Stimulated activated naive B cell treated with anti-CD40 and anti-IgM and Interleukin-4, amounts not matched to agents 10 μg/mL and 1 μg/mL and 100 μg/mL, for 72 hours (primary cell): ENCODE results near the gene ATF5.
"Not testable (repeated sequence)": the region's sequence is repeated elsewhere in the genome, so short reads cannot be mapped to it uniquely, and the experiment has no call there.

Experiments
- ATAC-seq, 2 donors: fragments of 150-1000 bp; cut with Tn5 transposase; replicated peaks; 2 replicates each; pipeline ENCODE4 v1.10.0; 2021; ENCODE audit warnings: moderate library complexity in 1 of 2
- DNase-seq: peaks from one replicate; pipeline ENCODE4 v3.0.0; 2021
- H3K27ac Mint-ChIP-seq: one replicate; pipeline ENCODE4 v1.8.0; 2022; ENCODE audit warnings: mild to moderate bottlenecking, mixed read lengths
- H3K27me3 Mint-ChIP-seq, 2 donors: one replicate each; pipeline ENCODE4 v1.8.0; 2022; ENCODE audit warnings: mixed read lengths in 2 of 2
- H3K36me3 Mint-ChIP-seq, 2 donors: one replicate each; pipeline ENCODE4 v1.8.0; 2022; ENCODE audit warnings: mixed read lengths in 2 of 2, mild to moderate bottlenecking in 1 of 2
- H3K4me1 Mint-ChIP-seq, 2 donors: one replicate each; pipeline ENCODE4 v1.8.0; 2022; ENCODE audit warnings: mixed read lengths in 2 of 2, mild to moderate bottlenecking in 1 of 2
- H3K4me3 Mint-ChIP-seq, 2 donors: one replicate each; pipeline ENCODE4 v1.8.0; 2022; ENCODE audit warnings: mild to moderate bottlenecking in 2 of 2, mixed read lengths in 2 of 2, moderate library complexity in 1 of 2
- H3K9me3 Mint-ChIP-seq, 2 donors: one replicate each; pipeline ENCODE4 v1.8.0; 2022; ENCODE audit warnings: mixed read lengths in 2 of 2, mild to moderate bottlenecking in 1 of 2

Gene ATF5

DNA sequence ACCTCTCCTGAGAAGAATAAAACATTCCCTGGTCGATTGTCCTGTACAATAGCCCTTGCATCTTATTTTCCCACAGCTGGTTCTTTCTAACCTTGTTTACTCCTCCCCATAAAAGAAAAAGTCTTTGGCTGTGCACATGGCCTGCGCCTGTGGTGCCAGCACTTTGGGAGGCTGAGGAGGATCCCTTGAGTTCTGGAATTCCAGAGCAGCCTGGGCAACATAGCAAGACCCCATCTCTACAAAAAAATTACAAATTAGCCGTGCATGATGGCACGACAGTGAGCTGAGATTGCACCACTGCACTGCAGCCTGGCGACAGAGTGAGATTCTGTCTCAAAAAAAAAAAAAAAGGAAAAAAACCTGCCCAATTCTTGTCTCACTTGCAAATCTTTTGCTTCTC is 7.5 kb downstream of the ATF5 start:
- DNase-seq (no peak), ATAC-seq (no peak)
- Mint-ChIP-seq H3K27me3 (peaks cover 13 to 14% of the 10 kb centered on the region in 2 donors), H3K36me3 (peaks cover 21 to 26% of the 10 kb centered on the region in 2 donors), H3K27ac (no peak overlapping the region), H3K4me1 (peaks cover 20 to 43% of the 10 kb centered on the region in 2 donors), H3K4me3 (no peak overlapping the region), H3K9me3 (peaks cover 5 to 9% of the 10 kb centered on the region in 2 donors)

DNA sequence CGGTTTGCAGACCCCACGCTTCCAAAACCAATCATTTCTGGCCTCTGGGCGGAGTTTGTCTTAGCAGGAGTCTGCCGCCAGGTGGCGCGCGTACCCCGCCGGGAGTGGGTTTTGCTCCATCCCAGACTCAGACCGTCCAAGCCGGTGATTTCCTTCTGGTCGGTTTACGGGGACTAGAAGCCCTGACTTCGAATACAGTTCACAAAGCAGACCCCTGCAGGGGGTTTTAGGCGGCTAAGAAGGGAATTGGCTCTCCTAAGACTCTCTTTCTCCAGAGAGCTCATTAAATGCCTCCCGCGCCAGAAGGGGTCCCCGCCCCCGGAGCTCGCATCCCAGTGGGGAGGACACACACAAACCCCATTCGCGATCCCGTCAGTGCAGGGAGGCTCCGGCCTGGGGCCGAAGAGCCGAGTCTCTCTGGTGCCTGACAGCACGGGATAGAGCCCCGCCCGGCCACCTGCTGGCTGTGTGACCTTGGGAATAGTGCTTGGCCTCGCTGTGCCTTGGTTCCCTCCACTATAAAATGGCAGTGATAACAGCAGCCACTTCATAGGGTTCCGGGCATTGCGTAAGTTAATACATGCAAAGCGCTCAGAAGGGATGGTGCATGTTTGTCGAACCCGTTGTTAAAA is 8.9 kb downstream of the ATF5 start:
- peaks cover 14 to 24% of the 10 kb centered on the region in 2 donors for H3K27me3 Mint-ChIP-seq
- H3K4me1 Mint-ChIP-seq, result peaks cover 15 to 32% of the 10 kb centered on the region in 2 donors
- peaks cover 2 to 5% of the 10 kb centered on the region in 2 donors for H3K9me3 Mint-ChIP-seq
- peak overlapping the region; percentile 57 to 66 for H3K4me3 Mint-ChIP-seq
- DNase-seq (peak; percentile 63), ATAC-seq (peak; percentile 83)
- H3K27ac Mint-ChIP-seq, result no peak overlapping the region
- peaks cover 11 to 14% of the 10 kb centered on the region in 2 donors for H3K36me3 Mint-ChIP-seq

DNA sequence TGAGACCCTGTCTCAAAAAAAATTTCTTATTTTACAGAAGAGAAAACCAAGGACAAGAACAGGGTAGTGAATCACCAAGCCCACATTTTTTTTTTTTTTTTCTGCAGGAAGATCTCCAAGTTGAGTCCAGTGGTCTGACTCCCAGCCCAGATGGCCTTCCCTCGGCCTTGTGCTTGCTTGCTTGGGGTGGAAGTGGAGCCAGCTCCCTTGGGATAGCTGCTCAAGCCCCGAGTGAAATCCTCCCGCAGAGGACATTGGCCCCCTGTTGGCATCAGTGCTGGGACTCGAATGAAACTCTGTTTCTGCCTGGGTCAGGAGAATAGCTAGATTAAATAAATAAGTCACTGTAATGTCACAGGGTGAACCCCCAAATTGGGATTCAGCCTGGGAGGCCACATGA is 9.7 kb downstream of the ATF5 start:
- Mint-ChIP-seq H3K4me3 (no peak overlapping the region), H3K27me3 (peaks cover 20 to 32% of the 10 kb centered on the region in 2 donors)
- ATAC-seq, result no peak

DNA sequence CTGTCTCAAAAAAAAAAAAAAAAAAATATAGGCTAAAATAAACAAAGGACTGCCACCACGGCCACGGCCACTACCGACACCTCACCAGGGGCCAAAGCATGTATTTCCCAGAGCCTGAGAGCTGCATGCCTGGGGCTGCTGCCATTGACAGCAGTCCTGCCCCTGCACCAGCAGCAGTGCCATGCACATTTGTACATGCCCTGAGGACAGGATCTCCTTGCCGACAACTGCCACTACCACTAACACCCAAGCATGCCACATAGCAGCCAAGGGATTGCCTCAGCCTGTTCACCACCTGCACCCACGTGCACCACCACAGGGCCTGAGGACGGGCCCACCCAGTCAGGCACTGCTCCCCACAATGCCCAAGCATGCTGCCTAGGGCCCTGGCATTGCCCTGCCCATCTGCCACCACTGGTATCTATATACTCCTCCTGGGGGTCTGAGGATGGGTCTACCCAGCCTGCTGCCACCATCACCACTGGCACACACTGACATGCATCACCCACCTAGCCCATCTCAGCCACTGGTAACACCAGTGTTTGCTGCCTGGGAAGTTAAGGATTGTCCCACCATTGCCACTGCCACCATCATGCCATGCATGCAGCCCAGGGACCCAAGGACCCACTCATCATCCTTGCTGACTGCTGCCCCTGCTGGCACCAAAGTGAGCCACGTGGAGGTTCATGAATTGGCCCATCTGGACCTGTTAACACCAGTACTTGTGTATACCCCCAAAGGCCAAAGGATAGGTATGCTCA is 10.9 kb downstream of the ATF5 start:
- Mint-ChIP-seq H3K4me1 (peaks cover 14 to 29% of the 10 kb centered on the region in 2 donors), H3K9me3 (peaks cover 4 to 5% of the 10 kb centered on the region in 2 donors), H3K4me3 (no peak overlapping the region), H3K36me3 (peaks cover 0 to 3% of the 10 kb centered on the region in 2 donors), H3K27me3 (peaks cover 21 to 39% of the 10 kb centered on the region in 2 donors), H3K27ac (no peak overlapping the region)
- ATAC-seq (no peak), DNase-seq (no peak)

More for the DNA sequence above, 9.7 kb downstream of the ATF5 start:
- DNase-seq, result no peak
- peaks cover 0 to under 1% of the 10 kb centered on the region in 2 donors for H3K9me3 Mint-ChIP-seq
- H3K36me3 Mint-ChIP-seq, result peaks cover 4 to 6% of the 10 kb centered on the region in 2 donors
- H3K4me1 Mint-ChIP-seq, result peaks cover 12 to 24% of the 10 kb centered on the region in 2 donors
- peak overlapping the region; percentile 25 for H3K27ac Mint-ChIP-seq

DNA sequence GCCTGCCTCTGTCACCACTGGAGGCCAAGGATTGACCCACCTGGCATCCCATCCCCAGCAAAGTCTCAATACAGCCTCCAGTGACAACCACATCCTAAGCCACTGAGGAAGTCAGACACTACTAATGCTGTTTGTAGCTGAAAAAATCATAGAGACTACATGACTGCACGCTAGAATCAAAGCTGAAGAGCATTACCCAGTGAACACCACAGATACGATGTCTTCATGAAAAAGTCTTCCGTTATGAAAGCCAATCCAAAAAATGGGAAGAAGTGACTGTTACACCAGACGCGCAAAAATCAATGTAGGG is 11.4 kb downstream of the ATF5 start:
- Mint-ChIP-seq H3K27me3 (peaks cover 21 to 39% of the 10 kb centered on the region in 2 donors), H3K4me3 (no peak overlapping the region), H3K36me3 (peaks cover 0 to 3% of the 10 kb centered on the region in 2 donors), H3K27ac (no peak overlapping the region), H3K4me1 (peaks cover 14 to 34% of the 10 kb centered on the region in 2 donors), H3K9me3 (peaks cover 4 to 6% of the 10 kb centered on the region in 2 donors)
- no peak for DNase-seq
- no peak for ATAC-seq

DNA sequence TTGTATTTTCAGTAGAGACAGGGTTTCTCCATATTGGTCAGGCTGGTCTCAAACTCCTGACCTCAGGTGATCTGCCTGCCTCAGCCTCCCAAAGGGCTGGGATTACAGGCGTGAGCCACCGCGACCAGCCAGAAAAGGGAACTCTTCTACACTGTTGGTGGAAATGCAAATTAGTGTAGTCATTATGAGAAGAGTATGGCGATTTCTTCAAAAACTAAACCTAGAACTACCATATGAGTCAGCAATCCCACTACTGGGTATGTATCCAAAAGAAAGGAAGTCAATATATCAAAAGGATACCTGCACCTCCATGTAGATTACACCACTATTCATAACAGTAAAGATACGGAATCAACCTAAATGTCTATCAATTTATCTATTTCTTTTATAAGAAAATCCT is 15.6 kb downstream of the ATF5 start:
- not testable (repeated sequence) for H3K36me3 Mint-ChIP-seq, H3K4me3 Mint-ChIP-seq, H3K9me3 Mint-ChIP-seq
- Mint-ChIP-seq H3K27me3 (peaks cover 26 to 41% of the 10 kb centered on the region in 2 donors), H3K4me1 (peaks cover 9 to 20% of the 10 kb centered on the region in 2 donors), H3K27ac (peak overlapping the region; percentile 70)
- ATAC-seq, result peak; percentile 95 to 97
- peak; percentile 40 for DNase-seq

DNA sequence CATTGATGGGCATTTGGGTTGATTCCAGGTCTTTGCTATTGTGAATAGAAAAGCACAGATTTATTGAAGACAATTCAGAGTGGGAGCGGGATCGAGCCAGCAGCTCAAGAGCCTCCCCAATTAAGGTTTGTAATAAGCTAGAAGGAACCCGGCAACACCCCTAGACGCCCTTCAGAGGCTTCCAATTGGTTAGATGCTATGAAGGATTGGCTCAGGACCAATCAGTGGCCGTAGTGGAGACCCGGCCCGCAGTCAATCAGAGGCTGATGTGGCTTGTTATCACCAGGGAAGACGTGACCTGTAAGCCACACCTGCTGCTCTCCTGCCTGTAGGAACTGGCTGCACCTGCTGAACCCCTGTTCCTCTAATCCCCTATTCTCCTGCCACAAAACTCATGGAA is 17.4 kb downstream of the ATF5 start:
- H3K27me3 Mint-ChIP-seq, result peaks cover 27 to 47% of the 10 kb centered on the region in 2 donors
- DNase-seq (no peak), ATAC-seq (no peak)
- H3K4me1 Mint-ChIP-seq, result peaks cover 8 to 17% of the 10 kb centered on the region in 2 donors
- H3K27ac Mint-ChIP-seq, result no peak overlapping the region
- no peak overlapping the region for H3K4me3 Mint-ChIP-seq
- no peaks in the 10 kb centered on the region for H3K36me3 Mint-ChIP-seq
- H3K9me3 Mint-ChIP-seq, result peaks cover 4 to 6% of the 10 kb centered on the region in 2 donors

DNA sequence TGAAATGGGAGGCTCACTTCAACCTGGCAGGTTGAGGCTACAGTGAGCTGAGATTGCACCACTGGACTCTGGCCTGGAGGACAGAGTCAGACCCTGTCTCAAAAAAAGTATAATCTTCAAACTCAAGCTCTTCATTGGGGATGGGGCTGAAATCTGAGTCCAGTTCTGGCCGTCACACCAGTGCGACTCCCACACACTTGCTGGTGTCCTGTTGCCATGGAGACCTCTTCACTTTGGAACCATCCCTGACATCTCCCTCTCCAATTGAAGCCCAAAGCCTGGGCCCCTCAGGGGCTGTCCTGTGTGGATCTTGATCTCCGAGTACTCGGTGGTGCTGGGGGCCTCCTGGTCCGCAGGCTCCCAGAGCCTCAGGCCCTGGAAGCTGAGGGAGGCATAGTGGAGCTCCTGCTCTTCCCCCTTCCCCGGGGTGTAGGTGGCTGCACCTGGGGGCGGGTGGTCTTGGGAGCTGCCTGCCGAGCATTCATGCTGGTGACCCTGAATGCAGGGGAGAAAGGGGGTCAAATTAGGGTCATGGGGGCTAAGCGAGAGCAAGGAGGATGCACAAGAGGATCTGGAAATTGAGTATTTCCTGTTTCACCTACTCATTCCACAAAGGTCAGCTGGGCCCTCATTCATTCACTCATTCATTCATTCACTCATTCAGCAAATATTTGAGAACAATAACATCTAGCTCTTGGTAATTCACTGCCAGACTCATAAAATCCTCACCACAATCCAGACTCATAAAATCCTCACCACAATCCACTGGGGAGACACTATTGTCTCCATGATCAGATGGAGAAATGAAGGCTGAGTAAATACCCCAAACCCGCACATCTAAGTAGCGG is 21.0 kb downstream of the ATF5 start:
- peaks cover 0 to 1% of the 10 kb centered on the region in 2 donors for H3K9me3 Mint-ChIP-seq
- DNase-seq (no peak), ATAC-seq (no peak)
- peaks cover 34 to 53% of the 10 kb centered on the region in 2 donors for H3K27me3 Mint-ChIP-seq
- no peaks in the 10 kb centered on the region for H3K36me3 Mint-ChIP-seq
- H3K27ac Mint-ChIP-seq, result no peak overlapping the region
- H3K4me1 Mint-ChIP-seq, result peaks cover 11 to 27% of the 10 kb centered on the region in 2 donors
- no peak overlapping the region for H3K4me3 Mint-ChIP-seq

DNA sequence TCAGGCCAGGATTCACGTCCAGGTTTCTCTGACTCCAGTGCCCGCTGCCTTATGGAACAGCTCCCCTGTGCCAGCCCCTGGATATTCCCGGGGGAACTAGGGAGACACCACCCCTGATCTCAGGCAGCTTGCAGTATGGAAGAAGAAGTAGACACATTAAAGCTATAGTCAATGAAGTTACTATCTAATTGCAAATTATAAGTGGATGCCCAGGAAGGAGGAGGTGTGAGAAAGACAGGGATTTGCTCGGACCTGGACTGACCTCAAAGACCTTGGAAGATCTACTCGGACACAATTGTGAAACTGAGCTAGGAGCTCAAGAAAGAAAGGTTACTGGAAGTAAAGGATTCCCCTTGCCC is 21.6 kb downstream of the ATF5 start:
- peaks cover 11 to 21% of the 10 kb centered on the region in 2 donors for H3K4me1 Mint-ChIP-seq
- DNase-seq, result no peak
- no peaks in the 10 kb centered on the region for H3K9me3 Mint-ChIP-seq
- no peaks in the 10 kb centered on the region for H3K36me3 Mint-ChIP-seq
- no peak overlapping the region for H3K4me3 Mint-ChIP-seq
- H3K27ac Mint-ChIP-seq, result no peak overlapping the region
- peaks cover 34 to 58% of the 10 kb centered on the region in 2 donors for H3K27me3 Mint-ChIP-seq
- no peak for ATAC-seq

DNA sequence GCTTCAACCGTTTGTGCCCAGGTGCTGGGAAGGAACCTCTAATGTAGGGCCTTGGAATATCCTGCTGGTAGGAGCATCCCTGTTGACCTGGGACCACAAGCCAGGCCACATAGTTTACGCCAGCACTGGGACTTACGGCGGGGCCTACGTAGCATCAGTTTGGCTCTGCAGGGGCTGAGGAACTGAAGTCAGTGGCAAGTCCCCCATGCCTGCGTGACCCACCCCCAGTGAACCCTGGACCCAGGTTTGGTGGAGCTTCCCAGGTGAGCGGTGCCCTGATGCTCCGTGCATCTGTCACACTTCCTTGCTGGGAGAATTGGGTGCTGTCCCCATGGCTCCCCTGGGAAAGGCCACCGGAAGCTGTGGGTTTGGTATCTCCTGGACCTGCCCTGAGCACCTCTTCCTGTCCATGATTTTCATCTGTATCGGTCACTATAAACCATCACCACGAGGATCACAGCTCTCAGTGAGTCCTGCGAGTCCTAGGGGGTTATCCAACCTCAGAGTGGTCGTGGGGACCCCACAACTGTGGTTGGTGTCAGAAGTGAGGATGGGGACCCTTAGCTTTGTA is 22.0 kb downstream of the ATF5 start:
- no peaks in the 10 kb centered on the region for H3K36me3 Mint-ChIP-seq

DNA sequence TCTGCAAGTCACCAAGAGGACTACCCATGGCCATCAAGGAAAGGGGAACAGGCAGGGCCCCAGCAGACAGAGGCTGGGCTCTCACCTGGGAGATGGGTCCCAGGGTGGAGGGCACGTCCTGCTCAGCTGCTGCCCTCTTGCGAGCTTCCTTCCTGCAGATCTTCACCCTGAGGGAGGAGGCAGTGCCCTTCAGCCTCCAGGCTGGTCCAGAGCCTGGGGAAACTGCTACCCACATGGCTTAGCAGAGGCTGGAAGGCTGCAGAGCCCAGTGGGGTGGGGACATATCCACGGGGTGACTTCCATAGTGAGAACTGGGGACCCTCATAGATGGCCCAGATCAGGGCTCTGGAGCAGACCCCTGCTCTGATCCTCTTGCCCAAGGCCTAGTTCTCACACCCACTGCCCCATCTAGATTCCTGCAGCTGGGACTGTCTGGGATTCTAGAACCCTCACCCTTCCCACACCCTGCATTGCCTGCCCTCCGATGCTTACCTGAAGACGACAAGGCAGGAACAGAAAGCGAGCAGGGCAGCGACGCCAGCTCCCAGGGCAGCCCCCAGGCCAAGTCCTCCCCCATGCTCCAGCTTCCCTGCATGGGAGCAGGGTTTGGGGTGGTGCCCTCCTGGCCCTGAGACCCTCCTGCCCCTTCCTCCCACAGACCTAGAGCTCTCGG is 22.9 kb downstream of the ATF5 start:
- H3K36me3 Mint-ChIP-seq, result no peaks in the 10 kb centered on the region
- H3K27me3 Mint-ChIP-seq, result peaks cover 29 to 58% of the 10 kb centered on the region in 2 donors
- no peak for DNase-seq
- H3K4me3 Mint-ChIP-seq, result no peak overlapping the region
- ATAC-seq, result no peak
- H3K27ac Mint-ChIP-seq, result no peak overlapping the region
- no peaks in the 10 kb centered on the region for H3K9me3 Mint-ChIP-seq
- H3K4me1 Mint-ChIP-seq, result peaks cover 11 to 20% of the 10 kb centered on the region in 2 donors

More for the DNA sequence above, 22.0 kb downstream of the ATF5 start:
- Mint-ChIP-seq H3K27ac (no peak overlapping the region), H3K27me3 (peaks cover 34 to 58% of the 10 kb centered on the region in 2 donors), H3K4me1 (peaks cover 11 to 20% of the 10 kb centered on the region in 2 donors), H3K9me3 (no peaks in the 10 kb centered on the region), H3K4me3 (no peak overlapping the region)
- no peak for DNase-seq
- no peak for ATAC-seq

DNA sequence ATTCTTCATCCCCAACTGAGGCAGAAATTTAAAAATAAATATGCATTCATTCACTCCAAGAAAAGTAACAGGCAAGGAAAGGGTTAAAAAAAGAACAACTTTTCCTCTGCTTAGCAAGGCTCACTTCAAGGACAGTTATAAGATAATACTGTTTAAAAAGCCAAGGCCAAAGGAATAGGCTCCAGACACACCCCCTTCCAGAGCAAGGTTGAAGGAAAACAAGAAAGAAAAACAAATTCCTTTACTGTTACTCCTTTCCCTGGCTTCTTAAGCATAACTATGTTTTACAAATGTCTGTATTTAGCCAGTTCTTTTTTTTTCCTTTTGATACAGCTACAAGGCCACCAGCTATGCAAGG is 23.5 kb downstream of the ATF5 start:
- no peaks in the 10 kb centered on the region for H3K9me3 Mint-ChIP-seq
- ATAC-seq, result no peak
- H3K4me1 Mint-ChIP-seq, result peaks cover 11 to 20% of the 10 kb centered on the region in 2 donors
- no peak overlapping the region for H3K4me3 Mint-ChIP-seq
- H3K36me3 Mint-ChIP-seq, result no peaks in the 10 kb centered on the region
- H3K27ac Mint-ChIP-seq, result no peak overlapping the region
- no peak for DNase-seq
- H3K27me3 Mint-ChIP-seq, result peaks cover 29 to 58% of the 10 kb centered on the region in 2 donors

DNA sequence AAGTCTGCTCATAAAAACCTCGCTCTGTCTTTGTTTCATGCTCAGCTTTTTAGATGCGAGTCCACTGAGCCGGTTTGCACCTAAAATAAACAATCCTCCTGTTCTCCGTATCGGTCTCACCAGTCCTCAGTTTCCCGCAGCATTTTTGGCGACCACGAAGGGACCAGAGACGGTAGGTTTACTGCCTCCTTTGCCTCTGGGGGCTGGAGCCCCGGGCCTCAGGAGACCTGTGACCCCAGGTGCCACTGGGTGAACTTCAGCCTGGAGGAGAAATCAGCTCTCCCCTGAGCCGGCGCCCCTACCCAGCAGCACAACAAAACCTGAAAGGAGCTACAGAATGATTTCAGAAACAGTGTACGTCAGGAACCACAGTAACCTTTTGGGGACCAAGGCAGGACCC is 23.9 kb downstream of the ATF5 start:
- no peaks in the 10 kb centered on the region for H3K36me3 Mint-ChIP-seq
- H3K9me3 Mint-ChIP-seq, result no peaks in the 10 kb centered on the region
- peaks cover 31 to 59% of the 10 kb centered on the region in 2 donors for H3K27me3 Mint-ChIP-seq
- no peak for DNase-seq
- no peak overlapping the region for H3K4me3 Mint-ChIP-seq
- ATAC-seq, result no peak
- peaks cover 11 to 20% of the 10 kb centered on the region in 2 donors for H3K4me1 Mint-ChIP-seq
- H3K27ac Mint-ChIP-seq, result no peak overlapping the region

DNA sequence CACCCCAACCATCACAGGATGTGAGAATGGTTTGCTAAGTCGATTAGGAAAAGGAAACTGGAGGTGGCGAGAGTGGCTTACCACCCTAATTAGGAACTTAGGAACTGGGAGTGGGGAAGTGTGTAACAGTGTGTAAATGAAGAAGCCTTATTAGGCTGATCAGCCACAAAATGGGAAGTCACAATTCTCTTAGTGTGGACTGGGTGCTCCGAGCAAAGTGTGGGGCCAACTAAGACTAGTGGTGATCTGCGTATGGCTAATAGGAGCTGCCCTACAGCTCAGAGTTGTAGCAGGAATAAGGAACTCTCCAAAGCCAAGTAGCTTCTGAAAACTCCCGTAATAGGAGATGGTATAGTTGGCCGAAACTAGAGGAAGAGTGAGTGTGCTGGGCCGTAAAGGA is 24.4 kb downstream of the ATF5 start:
- no peak for DNase-seq
- ATAC-seq, result peak; percentile 27
- H3K27ac Mint-ChIP-seq, result no peak overlapping the region

More for the DNA sequence above, 24.4 kb downstream of the ATF5 start:
- peaks cover 34 to 64% of the 10 kb centered on the region in 2 donors for H3K27me3 Mint-ChIP-seq
- no peaks in the 10 kb centered on the region for H3K9me3 Mint-ChIP-seq
- peaks cover 11 to 20% of the 10 kb centered on the region in 2 donors for H3K4me1 Mint-ChIP-seq
- no peaks in the 10 kb centered on the region for H3K36me3 Mint-ChIP-seq
- no peak overlapping the region for H3K4me3 Mint-ChIP-seq
